ENCODE results near the gene PTCD2.

DNA sequence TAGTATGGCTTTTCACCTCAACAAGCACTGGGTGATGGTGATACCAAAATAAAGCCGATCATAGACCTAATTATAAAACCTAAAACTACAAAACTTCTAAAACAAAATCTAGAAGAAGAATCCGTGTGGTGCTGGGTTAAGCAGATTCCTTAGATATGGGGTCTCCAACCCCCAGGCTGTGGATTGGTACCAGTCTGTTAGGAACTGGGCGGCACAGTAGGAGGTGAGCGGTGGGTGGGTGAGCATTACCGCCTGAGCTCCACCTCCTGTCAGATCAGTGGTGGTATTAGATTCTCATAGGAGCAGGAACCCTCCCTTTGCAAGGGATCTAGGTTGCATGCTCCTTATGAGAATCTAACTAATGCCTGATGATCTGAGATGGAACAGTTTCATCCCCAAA is 33.4 kb upstream of the PTCD2 start:
- TF ChIP-seq RAD21 (CRISPR knock-in tag; conservative IDR thresholded peaks at IDR 0.05 in 1 of 2, IDR thresholded peaks at IDR 0.05 in 1 of 2) (no peak), HDAC1 (IDR thresholded peaks at IDR 0.05) (no peak), NCOR1 (IDR thresholded peaks at IDR 0.05) (no peak), SIN3A (IDR thresholded peaks at IDR 0.05; ENCODE audit: borderline replicate concordance in 2 of 2, control insufficient read depth in 1 of 2, low read depth in 2 of 2, low read length in 2 of 2) (no peak), FOXA3 (CRISPR knock-in tag; conservative IDR thresholded peaks at IDR 0.05 in 1 of 2, IDR thresholded peaks at IDR 0.05 in 1 of 2) (no peak), CTCF (IDR thresholded peaks at IDR 0.05 in 2 of 3, conservative IDR thresholded peaks at IDR 0.05 in 1 of 3; ENCODE audit: insufficient read depth in 2 of 3, low read depth in 1 of 3, low read length in 3 of 3) (no peak), ZBTB26 (CRISPR knock-in tag; IDR thresholded peaks at IDR 0.05) (no peak), KDM1A (IDR thresholded peaks at IDR 0.05) (no peak), SRSF1 (IDR thresholded peaks at IDR 0.05; ENCODE audit: low read depth, low read length) (no peak), FOXK2 (conservative IDR thresholded peaks at IDR 0.05 in 1 of 2, IDR thresholded peaks at IDR 0.05 in 1 of 2; ENCODE audit: low read depth in 2 of 2) (no peak), EZH2 (IDR thresholded peaks at IDR 0.05; ENCODE audit: borderline replicate concordance, low read depth, low read length) (no peak)
- TF ChIP-seq, protein P1, sequence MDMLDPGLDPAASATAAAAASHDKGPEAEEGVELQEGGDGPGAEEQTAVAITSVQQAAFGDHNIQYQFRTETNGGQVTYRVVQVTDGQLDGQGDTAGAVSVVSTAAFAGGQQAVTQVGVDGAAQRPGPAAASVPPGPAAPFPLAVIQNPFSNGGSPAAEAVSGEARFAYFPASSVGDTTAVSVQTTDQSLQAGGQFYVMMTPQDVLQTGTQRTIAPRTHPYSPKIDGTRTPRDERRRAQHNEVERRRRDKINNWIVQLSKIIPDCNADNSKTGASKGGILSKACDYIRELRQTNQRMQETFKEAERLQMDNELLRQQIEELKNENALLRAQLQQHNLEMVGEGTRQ (CRISPR knock-in tag; IDR thresholded peaks at IDR 0.05): no peak
